ENCODE results near the gene ROBO1. TPM values are rescaled to one million over a fixed set of nuclear protein-coding genes. Genes with fewer than 3 reads are reported as not detected.

Gene ROBO1
- polyA plus RNA-seq, 4 donors, result 0.81 to 12.2 (median 2.6) TPM

- Histone ChIP-seq H3K4me1 (ENCODE audit: control insufficient read depth in 3 of 3, insufficient read depth in 2 of 3, low read depth in 1 of 3, low read length in 2 of 3) (no peaks in the 10 kb centered on the region), H3K9me3 (ENCODE audit: control insufficient read depth in 2 of 2, insufficient read depth in 1 of 2, low read depth in 1 of 2, low read length in 1 of 2) (no peaks in the 10 kb centered on the region), H3K27me3 (ENCODE audit: control insufficient read depth in 3 of 3, insufficient read depth in 3 of 3, low read length in 3 of 3) (no peaks in the 10 kb centered on the region), H3K36me3 (ENCODE audit: control insufficient read depth in 3 of 3, insufficient read depth in 2 of 3, low read depth in 1 of 3, low read length in 3 of 3) (no peaks in the 10 kb centered on the region), H3K4me3 (ENCODE audit: low read depth in 1 of 3, low read length in 3 of 3) (no peak overlapping the region), H3K27ac (ENCODE audit: low read depth in 1 of 3, low read length in 2 of 3) (no peak overlapping the region)
- no peak for DNase-seq
- 68 to 77% (median 69%) methylated on average over 2 of the region's 2 CpGs for WGBS, 3 donors
- FAIRE-seq, result no peak
Observed at GRCh38 chr3:79285871-79286270, 481.9 kb downstream of the ROBO1 start.

- Histone ChIP-seq H3K27me3 (ENCODE audit: control insufficient read depth in 3 of 3, insufficient read depth in 3 of 3, low read length in 3 of 3) (no peaks in the 10 kb centered on the region), H3K9me3 (ENCODE audit: control insufficient read depth in 2 of 2, insufficient read depth in 1 of 2, low read depth in 1 of 2, low read length in 1 of 2) (no peaks in the 10 kb centered on the region), H3K4me1 (ENCODE audit: control insufficient read depth in 3 of 3, insufficient read depth in 2 of 3, low read depth in 1 of 3, low read length in 2 of 3) (no peaks in the 10 kb centered on the region), H3K27ac (ENCODE audit: low read depth in 1 of 3, low read length in 2 of 3) (no peak overlapping the region), H3K36me3 (ENCODE audit: control insufficient read depth in 3 of 3, insufficient read depth in 2 of 3, low read depth in 1 of 3, low read length in 3 of 3) (no peaks in the 10 kb centered on the region), H3K4me3 (ENCODE audit: low read depth in 1 of 3, low read length in 3 of 3) (no peak overlapping the region)
- 81 to 93% (median 86%) methylated on average over 3 of the region's 3 CpGs for WGBS, 3 donors
- DNase-seq (no peak), FAIRE-seq (no peak)
Observed at GRCh38 chr3:79285380-79285779, 482.4 kb downstream of the ROBO1 start.

GRCh38 chr3:79284781-79285180 is 483.0 kb downstream of the ROBO1 start:
- 78 to 88% (median 86%) methylated on average over 3 of the region's 3 CpGs for WGBS, 3 donors
- FAIRE-seq (no peak), DNase-seq (no peak)
- H3K4me1 ChIP-seq (ENCODE audit: control insufficient read depth in 3 of 3, insufficient read depth in 2 of 3, low read depth in 1 of 3, low read length in 2 of 3), result no peaks in the 10 kb centered on the region
- H3K9me3 ChIP-seq (ENCODE audit: control insufficient read depth in 2 of 2, insufficient read depth in 1 of 2, low read depth in 1 of 2, low read length in 1 of 2), result no peaks in the 10 kb centered on the region
- no peak overlapping the region for H3K27ac ChIP-seq (ENCODE audit: low read depth in 1 of 3, low read length in 2 of 3)
- no peaks in the 10 kb centered on the region for H3K27me3 ChIP-seq (ENCODE audit: control insufficient read depth in 3 of 3, insufficient read depth in 3 of 3, low read length in 3 of 3)
- no peaks in the 10 kb centered on the region for H3K36me3 ChIP-seq (ENCODE audit: control insufficient read depth in 3 of 3, insufficient read depth in 2 of 3, low read depth in 1 of 3, low read length in 3 of 3)
- no peak overlapping the region for H3K4me3 ChIP-seq (ENCODE audit: low read depth in 1 of 3, low read length in 3 of 3)

- Histone ChIP-seq H3K27me3 (ENCODE audit: control insufficient read depth in 3 of 3, insufficient read depth in 3 of 3, low read length in 3 of 3) (no peaks in the 10 kb centered on the region), H3K9me3 (ENCODE audit: control insufficient read depth in 2 of 2, insufficient read depth in 1 of 2, low read depth in 1 of 2, low read length in 1 of 2) (no peaks in the 10 kb centered on the region), H3K4me3 (ENCODE audit: low read depth in 1 of 3, low read length in 3 of 3) (no peak overlapping the region), H3K4me1 (ENCODE audit: control insufficient read depth in 3 of 3, insufficient read depth in 2 of 3, low read depth in 1 of 3, low read length in 2 of 3) (no peaks in the 10 kb centered on the region), H3K27ac (ENCODE audit: low read depth in 1 of 3, low read length in 2 of 3) (no peak overlapping the region), H3K36me3 (ENCODE audit: control insufficient read depth in 3 of 3, insufficient read depth in 2 of 3, low read depth in 1 of 3, low read length in 3 of 3) (no peaks in the 10 kb centered on the region)
- DNase-seq (no peak), FAIRE-seq (no peak)
- WGBS, 3 donors, result 53 to 67% (median 57%) methylated on average over 1 of the region's 1 CpG
Observed at GRCh38 chr3:79278681-79279080, 489.1 kb downstream of the ROBO1 start.

GRCh38 chr3:79268422-79268821 is 499.4 kb downstream of the ROBO1 start:
- 74 to 83% (median 79%) methylated on average over 4 of the region's 4 CpGs for WGBS, 3 donors
- Histone ChIP-seq H3K4me1 (ENCODE audit: control insufficient read depth in 3 of 3, insufficient read depth in 2 of 3, low read depth in 1 of 3, low read length in 2 of 3) (no peaks in the 10 kb centered on the region), H3K4me3 (ENCODE audit: low read depth in 1 of 3, low read length in 3 of 3) (no peak overlapping the region), H3K27ac (ENCODE audit: low read depth in 1 of 3, low read length in 2 of 3) (no peak overlapping the region), H3K36me3 (ENCODE audit: control insufficient read depth in 3 of 3, insufficient read depth in 2 of 3, low read depth in 1 of 3, low read length in 3 of 3) (no peaks in the 10 kb centered on the region), H3K9me3 (ENCODE audit: control insufficient read depth in 2 of 2, insufficient read depth in 1 of 2, low read depth in 1 of 2, low read length in 1 of 2) (no peaks in the 10 kb centered on the region), H3K27me3 (ENCODE audit: control insufficient read depth in 3 of 3, insufficient read depth in 3 of 3, low read length in 3 of 3) (no peaks in the 10 kb centered on the region)
- no peak for DNase-seq
- no peak for FAIRE-seq

GRCh38 chr3:79264892-79265291 is 502.9 kb downstream of the ROBO1 start:
- no peaks in the 10 kb centered on the region for H3K36me3 ChIP-seq (ENCODE audit: control insufficient read depth in 3 of 3, insufficient read depth in 2 of 3, low read depth in 1 of 3, low read length in 3 of 3)
- no peak for FAIRE-seq
- no peaks in the 10 kb centered on the region for H3K9me3 ChIP-seq (ENCODE audit: control insufficient read depth in 2 of 2, insufficient read depth in 1 of 2, low read depth in 1 of 2, low read length in 1 of 2)
- no peaks in the 10 kb centered on the region for H3K27me3 ChIP-seq (ENCODE audit: control insufficient read depth in 3 of 3, insufficient read depth in 3 of 3, low read length in 3 of 3)
- no peak overlapping the region for H3K27ac ChIP-seq (ENCODE audit: low read depth in 1 of 3, low read length in 2 of 3)
- no peaks in the 10 kb centered on the region for H3K4me1 ChIP-seq (ENCODE audit: control insufficient read depth in 3 of 3, insufficient read depth in 2 of 3, low read depth in 1 of 3, low read length in 2 of 3)
- no peak for DNase-seq
- H3K4me3 ChIP-seq (ENCODE audit: low read depth in 1 of 3, low read length in 3 of 3), result no peak overlapping the region
- 32 to 73% (median 58%) methylated on average over 2 of the region's 2 CpGs for WGBS, 3 donors

GRCh38 chr3:79263423-79263822 is 504.4 kb downstream of the ROBO1 start:
- FAIRE-seq, result no peak
- no peak for DNase-seq

GRCh38 chr3:79258479-79258878 is 509.3 kb downstream of the ROBO1 start:
- 86 to 97% (median 86%) methylated on average over 1 of the region's 1 CpG for WGBS, 3 donors
- Histone ChIP-seq H3K4me3 (ENCODE audit: low read depth in 1 of 3, low read length in 3 of 3) (no peak overlapping the region), H3K27me3 (ENCODE audit: control insufficient read depth in 3 of 3, insufficient read depth in 3 of 3, low read length in 3 of 3) (no peaks in the 10 kb centered on the region), H3K36me3 (ENCODE audit: control insufficient read depth in 3 of 3, insufficient read depth in 2 of 3, low read depth in 1 of 3, low read length in 3 of 3) (no peaks in the 10 kb centered on the region), H3K4me1 (ENCODE audit: control insufficient read depth in 3 of 3, insufficient read depth in 2 of 3, low read depth in 1 of 3, low read length in 2 of 3) (no peaks in the 10 kb centered on the region), H3K9me3 (ENCODE audit: control insufficient read depth in 2 of 2, insufficient read depth in 1 of 2, low read depth in 1 of 2, low read length in 1 of 2) (no peaks in the 10 kb centered on the region), H3K27ac (ENCODE audit: low read depth in 1 of 3, low read length in 2 of 3) (no peak overlapping the region)
- DNase-seq (no peak), FAIRE-seq (no peak)

More at GRCh38 chr3:79263423-79263822, 504.4 kb downstream of the ROBO1 start:
- H3K4me1 ChIP-seq (ENCODE audit: control insufficient read depth in 3 of 3, insufficient read depth in 2 of 3, low read depth in 1 of 3, low read length in 2 of 3), result no peaks in the 10 kb centered on the region
- no peaks in the 10 kb centered on the region for H3K36me3 ChIP-seq (ENCODE audit: control insufficient read depth in 3 of 3, insufficient read depth in 2 of 3, low read depth in 1 of 3, low read length in 3 of 3)
- no peaks in the 10 kb centered on the region for H3K27me3 ChIP-seq (ENCODE audit: control insufficient read depth in 3 of 3, insufficient read depth in 3 of 3, low read length in 3 of 3)
- H3K4me3 ChIP-seq (ENCODE audit: low read depth in 1 of 3, low read length in 3 of 3), result no peak overlapping the region
- no peaks in the 10 kb centered on the region for H3K9me3 ChIP-seq (ENCODE audit: control insufficient read depth in 2 of 2, insufficient read depth in 1 of 2, low read depth in 1 of 2, low read length in 1 of 2)
- no peak overlapping the region for H3K27ac ChIP-seq (ENCODE audit: low read depth in 1 of 3, low read length in 2 of 3)
- WGBS, 3 donors, result 45 to 54% (median 54%) methylated on average over 1 of the region's 1 CpG

GRCh38 chr3:79257791-79258190 is 510.0 kb downstream of the ROBO1 start:
- Histone ChIP-seq H3K36me3 (ENCODE audit: control insufficient read depth in 3 of 3, insufficient read depth in 2 of 3, low read depth in 1 of 3, low read length in 3 of 3) (no peaks in the 10 kb centered on the region), H3K9me3 (ENCODE audit: control insufficient read depth in 2 of 2, insufficient read depth in 1 of 2, low read depth in 1 of 2, low read length in 1 of 2) (no peaks in the 10 kb centered on the region), H3K27ac (ENCODE audit: low read depth in 1 of 3, low read length in 2 of 3) (no peak overlapping the region), H3K4me3 (ENCODE audit: low read depth in 1 of 3, low read length in 3 of 3) (no peak overlapping the region), H3K27me3 (ENCODE audit: control insufficient read depth in 3 of 3, insufficient read depth in 3 of 3, low read length in 3 of 3) (no peaks in the 10 kb centered on the region), H3K4me1 (ENCODE audit: control insufficient read depth in 3 of 3, insufficient read depth in 2 of 3, low read depth in 1 of 3, low read length in 2 of 3) (no peaks in the 10 kb centered on the region)
- no peak for DNase-seq
- 71 to 83% (median 81%) methylated on average over 1 of the region's 1 CpG for WGBS, 3 donors
- FAIRE-seq, result no peak

Measured in small intestine (tissue), 7 donors.